Kidney (tissue), 14 donors: ENCODE results near the gene IL17RB. TPM values are rescaled to one million over a fixed set of nuclear protein-coding genes. Genes with fewer than 3 reads are reported as not detected.

Experiments
- DNase-seq, 5 donors: peaks; one replicate each; pipeline ENCODE4 v3.0.0-alpha.2; 2013 to 2020
- FAIRE-seq: peaks from 2 replicates; lab custom pipeline; 2012; peaks lifted over from hg19 to GRCh38; lab: Jason Lieb, UNC
- H3K27ac ChIP-seq, 2 donors: one replicate each; pipeline ENCODE4 v1.7.0; 2013; ENCODE audit warnings: low read depth in 2 of 2, low read length in 2 of 2, inconsistent platforms in 1 of 2
- H3K27me3 ChIP-seq: one replicate; pipeline ENCODE4 v1.7.1; 2013; ENCODE audit warnings: low read length, inconsistent platforms; ENCODE audit not compliant: control insufficient read depth, insufficient read depth
- H3K36me3 ChIP-seq, 3 donors: one replicate each; pipeline versions ENCODE4 v1.7.0 to v1.7.1; 2013; ENCODE audit warnings: low read length in 3 of 3, control low read depth in 1 of 3, inconsistent platforms in 1 of 3; ENCODE audit not compliant: insufficient read depth in 3 of 3, control insufficient read depth in 2 of 3
- H3K4me1 ChIP-seq, 3 donors: one replicate each; pipeline versions ENCODE4 v1.7.0 to v1.7.1; 2013; ENCODE audit warnings: low read length in 3 of 3, inconsistent platforms in 1 of 3, low read depth in 1 of 3; ENCODE audit not compliant: control insufficient read depth in 2 of 3, insufficient read depth in 2 of 3
- H3K4me3 ChIP-seq, 3 donors: one replicate each; pipeline versions ENCODE4 v1.7.0 to v1.8.1; 2013; ENCODE audit warnings: low read length in 3 of 3, control low read depth in 1 of 3, inconsistent platforms in 1 of 3
- H3K9ac ChIP-seq, 3 donors: one replicate each; pipeline versions ENCODE4 v1.7.0 to v1.7.1; 2013; ENCODE audit warnings: low read length in 3 of 3, control low read depth in 1 of 3, inconsistent platforms in 1 of 3
- H3K9me3 ChIP-seq, 3 donors: one replicate each; pipeline versions ENCODE4 v1.7.0 to v1.7.1; 2013; ENCODE audit warnings: low read length in 3 of 3, control low read depth in 1 of 3, inconsistent platforms in 1 of 3; ENCODE audit not compliant: control insufficient read depth in 2 of 3, insufficient read depth in 1 of 3
- CTCF ChIP-seq: IDR thresholded peaks from 3 replicates; pipeline ENCODE4 v1.5.1; 2012; ENCODE audit warnings: mild to moderate bottlenecking, moderate library complexity, borderline replicate concordance; ENCODE audit not compliant: insufficient read depth; ENCODE audit errors: extremely low read depth
- intact Hi-C: fragments of 100-400 bp; cut with DNase I; formaldehyde crosslinking; loops from one replicate; pipeline ENCODE4 v1.11.1; 2022
- polyA plus RNA-seq: library from polyadenylated mRNA; stranded (reverse); fragments of 350-450 nt; fragmentation: Illumina TruSeq; extraction: RNeasy Lipid Tissue Mini Kit (QIAGEN cat#74804); gene quantifications from one replicate; pipeline ENCODE4 v1.2.3, GENCODE V29; 2014; ENCODE audit warnings: low read depth, low replicate concordance; ENCODE audit not compliant: insufficient read depth
- total RNA-seq: library from RNA; stranded (reverse); fragmentation: NEBNext Ultra II Directional; extraction: Animal tissue kit (Norgen Biotek cat#: 25700); gene quantifications from one replicate; pipeline ENCODE4 v1.2.1, GENCODE V29; 2021
- donor health status: control.
- donor health status: control.
- donor health status: control.
- donor health status: control.
- donor health status: control.
- donor health status: DM: yes; HTN: yes; CAD: no.
- donor health status: Normal renal cell carcinoma (clear cell type).

IL17RB gene
- total and polyA plus RNA-seq, 2 donors from 2014 or later: 27.7 to 87.4 TPM

GRCh38 chr3:53856964-53857363 lies 10.6 kb downstream of the IL17RB start:
- no peak overlapping the region for H3K4me3 ChIP-seq
- no peak overlapping the region for H3K27ac ChIP-seq
- intact Hi-C loops: no loop called here
- FAIRE-seq (no peak), DNase-seq (no peak)
- H3K9ac ChIP-seq: no peak overlapping the region
- peaks cover 0 to 6% (median 5%) of the 10 kb centered on the region in 3 donors for H3K36me3 ChIP-seq
- H3K9me3 ChIP-seq: no peaks in the 10 kb centered on the region
- no peak for TF ChIP-seq CTCF
- H3K4me1 ChIP-seq: peaks cover 0 to 8% (median 0%) of the 10 kb centered on the region in 3 donors
- no peaks in the 10 kb centered on the region for H3K27me3 ChIP-seq

GRCh38 chr3:53858096-53858741 lies 11.9 kb downstream of the IL17RB start:
- Histone ChIP-seq H3K4me1 (peaks cover 0 to 8% (median under 1%) of the 10 kb centered on the region in 3 donors), H3K9me3 (no peaks in the 10 kb centered on the region), H3K4me3 (no peak overlapping the region), H3K9ac (no peak overlapping the region), H3K27ac (peak overlapping the region; percentile 34 to 44), H3K27me3 (no peaks in the 10 kb centered on the region), H3K36me3 (peaks cover 3 to 5% (median 3%) of the 10 kb centered on the region in 3 donors)
- DNase-seq (no peak), FAIRE-seq (no peak)
- no peak for TF ChIP-seq CTCF
- intact Hi-C loops: no loop called here

GRCh38 chr3:53859178-53859577 lies 12.8 kb downstream of the IL17RB start:
- Histone ChIP-seq H3K9ac (no peak overlapping the region), H3K27ac (no peak overlapping the region), H3K9me3 (no peaks in the 10 kb centered on the region), H3K36me3 (peaks cover 5% of the 10 kb centered on the region in 3 donors), H3K4me1 (peaks cover 0 to 8% (median 4%) of the 10 kb centered on the region in 3 donors), H3K4me3 (no peak overlapping the region), H3K27me3 (no peaks in the 10 kb centered on the region)
- intact Hi-C loops: no loop called here
- DNase-seq (no peak), FAIRE-seq (no peak)
- TF ChIP-seq CTCF: no peak
